ENCODE results near the gene FBLN2.

- TF ChIP-seq CTCF (conservative IDR thresholded peaks at IDR 0.05) (no peak), ZFX (IDR thresholded peaks at IDR 0.05) (no peak)
Observed at GRCh38 chr3:13651057-13651400, 102.1 kb downstream of the FBLN2 start.
